Left lung (tissue), 14 donors: ENCODE measurements around the gene PPFIBP2. TPM values are rescaled to one million over a fixed set of nuclear protein-coding genes. Genes with fewer than 3 reads are reported as not detected.

Source experiments
- ATAC-seq: fragments of 200-7000 bp; cut with Tn5 transposase; one replicate; pipeline ENCODE4 v1.9.1; 2020; ENCODE audit warnings: moderate library complexity
- DNase-seq, 4 donors: peaks; one replicate each; pipeline ENCODE4 v3.0.0-alpha.2; 2013 to 2020
- H3K27ac ChIP-seq, 2 donors: fragments of 200-600 bp; sonication (generic) in 1 of 2; one replicate each; pipeline versions ENCODE4 v1.5.0 to v1.8.0; 2020 to 2021
- H3K27me3 ChIP-seq, 2 donors: fragments of 200-600 bp; sonication (generic) in 1 of 2; one replicate each; pipeline versions ENCODE4 v1.5.0 to v1.8.0; 2020 to 2021
- H3K36me3 ChIP-seq, 2 donors: fragments of 200-600 bp; sonication (generic) in 1 of 2; one replicate each; pipeline versions ENCODE4 v1.5.0 to v1.8.0; 2020 to 2021
- H3K4me1 ChIP-seq, 2 donors: fragments of 200-600 bp; one replicate each; pipeline ENCODE4 v1.8.0; 2021
- H3K4me3 ChIP-seq, 2 donors: fragments of 200-600 bp; sonication (generic) in 1 of 2; one replicate each; pipeline versions ENCODE4 v1.5.0 to v1.8.0; 2020 to 2021; ENCODE audit warnings: mild to moderate bottlenecking in 1 of 2
- H3K9me3 ChIP-seq, 2 donors: fragments of 200-600 bp; sonication (generic) in 1 of 2; one replicate each; pipeline versions ENCODE4 v1.5.0 to v1.8.0; 2020 to 2021
- intact Hi-C, 2 donors: fragments of 100-400 bp; cut with DNase I; formaldehyde crosslinking; loops; one replicate each; pipeline versions ENCODE4 v1.11.2 to v1.14.2; 2022
- long read RNA-seq, 12 donors: library from polyadenylated mRNA in 2 of 12; unstranded in 2 of 12; transcript quantifications; one replicate each; pipeline ENCODE4 v2.0.0 and lab custom pipeline, GENCODE V29; 2019 to 2026
- polyA plus RNA-seq, 6 donors: library from polyadenylated mRNA; unstranded; fragments of 120-200 nt; gene quantifications; one replicate each; pipeline ENCODE4 v1.2.1, GENCODE V29; 2013; ENCODE audit not compliant: insufficient read length in 6 of 6
- total RNA-seq, 2 donors: library from RNA; stranded (reverse); fragmentation: NEBNext Ultra II Directional; extraction: Animal tissue kit (Norgen Biotek cat#: 25700); gene quantifications; one replicate each; pipeline ENCODE4 v1.2.1, GENCODE V29; 2021
- TF ChIP-seq, protein P1 (sequence below), 2 donors: fragments of 200-600 bp; sonication (generic) in 1 of 2; IDR thresholded peaks; one replicate each; pipeline versions ENCODE4 v1.5.0 to v1.8.0; 2021; ENCODE audit warnings: antibody characterized with exemption in 2 of 2
- donor health status: DM: no; HTN: yes; CAD: no.
- donor health status: DM: no; HTN: no; CAD: no.

PPFIBP2 gene
- total RNA-seq (10 to 100 TPM; 18.7 to 20.1 TPM), polyA plus RNA-seq (10 to 100 TPM; 35.1 to 48.7 (median 41.9) TPM)
- long read RNA-seq, donor 1, partial matches to known transcripts: 5 of 19 reads
- long read RNA-seq, donor 1, other reads (novel, unspliced or antisense): 14 of 19 reads
- long read RNA-seq, donor 2, partial matches to known transcripts: 7 of 13 reads
- long read RNA-seq, donor 2, other reads (novel, unspliced or antisense): 5 of 13 reads
- long read RNA-seq, donor 3, partial matches to known transcripts: 0 of 1 reads
- long read RNA-seq, donor 3, other reads (novel, unspliced or antisense): 0 of 1 reads
- long read RNA-seq, donor 4, partial matches to known transcripts: 0 of 6 reads
- long read RNA-seq, donor 4, other reads (novel, unspliced or antisense): 2 of 6 reads
- long read RNA-seq, donor 5, partial matches to known transcripts: 23 of 24 reads
- long read RNA-seq, donor 5, other reads (novel, unspliced or antisense): 0 of 24 reads
- long read RNA-seq, donor 6, partial matches to known transcripts: 0 of 1 reads
- long read RNA-seq, donor 6, other reads (novel, unspliced or antisense): 0 of 1 reads
- long read RNA-seq, donor 7: 0 reads
- long read RNA-seq, donor 8, partial matches to known transcripts: 14 of 15 reads
- long read RNA-seq, donor 8, other reads (novel, unspliced or antisense): 0 of 15 reads
- long read RNA-seq, donor 9: 0 reads
- long read RNA-seq, donor 10, partial matches to known transcripts: 0 of 1 reads
- long read RNA-seq, donor 10, other reads (novel, unspliced or antisense): 0 of 1 reads
- long read RNA-seq, donor 11, partial matches to known transcripts: 0 of 1 reads
- long read RNA-seq, donor 11, other reads (novel, unspliced or antisense): 0 of 1 reads
- long read RNA-seq, donor 12: 0 reads

DNA sequence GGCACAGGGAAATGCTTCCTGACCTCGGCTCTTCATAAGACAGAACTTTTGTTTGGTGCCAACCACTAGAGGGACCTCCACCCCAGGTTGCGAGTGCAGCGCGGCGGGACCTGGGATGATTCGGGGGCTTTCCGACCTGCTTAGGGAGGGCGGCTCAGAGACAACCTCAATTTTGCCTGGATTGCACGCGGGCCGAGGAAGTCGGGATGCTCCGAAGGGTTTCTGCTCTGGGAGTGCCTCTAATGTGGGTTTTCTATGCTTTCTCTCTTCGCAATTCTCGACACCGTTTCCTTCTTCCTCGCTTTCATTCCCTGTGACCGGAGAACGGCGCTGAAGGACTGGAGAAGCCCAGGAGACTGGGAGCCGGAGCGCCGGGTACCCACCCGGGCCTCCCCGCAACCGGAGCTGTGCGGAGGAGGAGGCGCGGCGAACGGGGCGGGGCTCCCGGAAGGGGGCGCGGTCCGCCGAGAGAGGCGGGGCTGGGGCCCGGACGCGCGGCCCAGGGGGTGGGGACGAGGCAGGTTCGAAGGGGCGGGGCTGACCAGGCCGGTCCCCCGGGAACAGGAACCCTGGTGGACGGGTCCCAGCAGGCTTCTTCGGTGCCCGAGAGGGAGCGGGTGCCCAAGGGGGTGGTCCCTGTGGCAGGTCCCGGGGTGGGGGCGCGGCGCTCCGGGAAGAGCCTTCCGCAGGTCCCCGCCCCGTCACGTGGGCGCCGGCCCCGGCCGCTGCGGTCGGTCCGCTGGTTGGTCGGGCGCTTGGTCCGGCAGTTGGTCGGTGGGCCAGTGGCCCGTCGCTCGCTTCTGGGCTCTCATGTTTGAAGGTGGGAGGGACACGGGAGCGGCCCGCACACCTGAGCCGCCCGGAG lies at the start of gene PPFIBP2:
Gene PPFIBP2 (plus strand): TSS at position 766 of the 865 bp plus-strand sequence. CDS start 35,477 bp downstream, outside the sequence.
- ATAC-seq: peak; percentile 96
- H3K9me3 ChIP-seq: no peaks in the 10 kb centered on the region
- peaks cover 0 to 21% of the 10 kb centered on the region in 2 donors for H3K27me3 ChIP-seq
- peaks cover 9 to 40% of the 10 kb centered on the region in 2 donors for H3K4me1 ChIP-seq
- no peaks in the 10 kb centered on the region for H3K36me3 ChIP-seq
- peak; percentile 69 to 96 (median 83) for DNase-seq
- intact Hi-C loops: no loop called here
- TF ChIP-seq, protein P1, sequence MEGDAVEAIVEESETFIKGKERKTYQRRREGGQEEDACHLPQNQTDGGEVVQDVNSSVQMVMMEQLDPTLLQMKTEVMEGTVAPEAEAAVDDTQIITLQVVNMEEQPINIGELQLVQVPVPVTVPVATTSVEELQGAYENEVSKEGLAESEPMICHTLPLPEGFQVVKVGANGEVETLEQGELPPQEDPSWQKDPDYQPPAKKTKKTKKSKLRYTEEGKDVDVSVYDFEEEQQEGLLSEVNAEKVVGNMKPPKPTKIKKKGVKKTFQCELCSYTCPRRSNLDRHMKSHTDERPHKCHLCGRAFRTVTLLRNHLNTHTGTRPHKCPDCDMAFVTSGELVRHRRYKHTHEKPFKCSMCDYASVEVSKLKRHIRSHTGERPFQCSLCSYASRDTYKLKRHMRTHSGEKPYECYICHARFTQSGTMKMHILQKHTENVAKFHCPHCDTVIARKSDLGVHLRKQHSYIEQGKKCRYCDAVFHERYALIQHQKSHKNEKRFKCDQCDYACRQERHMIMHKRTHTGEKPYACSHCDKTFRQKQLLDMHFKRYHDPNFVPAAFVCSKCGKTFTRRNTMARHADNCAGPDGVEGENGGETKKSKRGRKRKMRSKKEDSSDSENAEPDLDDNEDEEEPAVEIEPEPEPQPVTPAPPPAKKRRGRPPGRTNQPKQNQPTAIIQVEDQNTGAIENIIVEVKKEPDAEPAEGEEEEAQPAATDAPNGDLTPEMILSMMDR (IDR thresholded peaks at IDR 0.05): peak; percentile 26 to 45
- peak within 1 kb of the TSS; percentile 83 to 87 for H3K27ac ChIP-seq
- peak within 1 kb of the TSS; percentile 61 to 80 for H3K4me3 ChIP-seq

DNA sequence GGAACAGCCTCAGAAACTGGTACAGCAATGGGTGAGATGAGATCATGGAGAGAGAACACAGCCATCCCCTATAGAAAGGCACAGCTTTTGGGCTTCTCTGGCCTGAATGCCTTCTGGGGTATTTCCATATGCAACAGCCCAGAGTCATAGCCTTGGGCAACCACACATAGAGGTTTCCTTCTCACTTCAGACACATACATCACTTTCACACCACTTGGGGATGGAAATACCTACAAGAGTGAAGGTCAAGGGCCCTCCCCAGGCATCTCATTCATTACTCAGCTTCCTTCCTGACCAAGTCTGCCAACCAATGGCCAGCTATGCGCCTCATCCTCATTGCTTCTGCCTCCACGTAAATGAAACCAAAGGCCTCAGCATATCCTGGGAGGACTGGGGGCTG lies 46.1 kb upstream of the PPFIBP2 start:
- Histone ChIP-seq H3K4me1 (no peaks in the 10 kb centered on the region), H3K9me3 (no peaks in the 10 kb centered on the region), H3K36me3 (no peaks in the 10 kb centered on the region), H3K27me3 (peaks cover 0 to 30% of the 10 kb centered on the region in 2 donors), H3K27ac (no peak overlapping the region), H3K4me3 (no peak overlapping the region)
- intact Hi-C loops: no loop called here
- ATAC-seq (no peak), DNase-seq (no peak)
- TF ChIP-seq, protein P1 (IDR thresholded peaks at IDR 0.05): no peak

- ATAC-seq: no peak
- TF ChIP-seq, protein P1 (IDR thresholded peaks at IDR 0.05): no peak
- no peaks in the 10 kb centered on the region for H3K9me3 ChIP-seq
- H3K27me3 ChIP-seq: peaks cover 0 to 19% of the 10 kb centered on the region in 2 donors
- H3K36me3 ChIP-seq: no peaks in the 10 kb centered on the region
- H3K4me1 ChIP-seq: no peaks in the 10 kb centered on the region
- H3K4me3 ChIP-seq: no peak overlapping the region
- H3K27ac ChIP-seq: no peak overlapping the region
- intact Hi-C loops: no loop called here
- no peak for DNase-seq
Measured at GRCh38 chr11:7469351-7469865, 44.4 kb upstream of the PPFIBP2 start.

- no peaks in the 10 kb centered on the region for H3K9me3 ChIP-seq
- TF ChIP-seq, protein P1 (IDR thresholded peaks at IDR 0.05): no peak
- no peak for ATAC-seq
- no peaks in the 10 kb centered on the region for H3K4me1 ChIP-seq
- H3K36me3 ChIP-seq: no peaks in the 10 kb centered on the region
- DNase-seq: no peak
- H3K27ac ChIP-seq: no peak overlapping the region
- H3K27me3 ChIP-seq: peaks cover 0 to 7% of the 10 kb centered on the region in 2 donors
- H3K4me3 ChIP-seq: no peak overlapping the region
- intact Hi-C loops: no loop called here
Measured at GRCh38 chr11:7471071-7471470, 42.7 kb upstream of the PPFIBP2 start.
